GM23338 (cell line): Measurements from ENCODE around the gene IPO8. TPM values are rescaled to one million over a fixed set of nuclear protein-coding genes. Genes with fewer than 3 reads are reported as not detected.

Experiments used
- ATAC-seq: fragments of 200-7000 bp; cut with Tn5 transposase; 3 replicates; pipeline ENCODE4 v1.9.1; 2020
- DNase-seq: peaks from one replicate; pipeline ENCODE4 v3.0.0-alpha.2; 2015; ENCODE audit warnings: low spot score
- H2AFZ ChIP-seq: fragments of 200-600 bp; sonication (generic); 2 replicates; pipeline ENCODE4 v1.8.0; 2016; ENCODE audit warnings: antibody characterized with exemption, mild to moderate bottlenecking, moderate library complexity
- H3F3A ChIP-seq: fragments of 200-600 bp; sonication (generic); replicated peaks from 2 replicates; pipeline ENCODE4 v1.8.0; 2017; ENCODE audit warnings: antibody characterized with exemption, mixed run types, low read depth
- H3K27ac ChIP-seq: fragments of 200-600 bp; sonication (generic); 2 replicates; pipeline ENCODE4 v1.6.1; 2016; ENCODE audit warnings: low read depth
- H3K27me3 ChIP-seq: fragments of 200-600 bp; sonication (generic); 2 replicates; pipeline ENCODE4 v1.8.0; 2016; ENCODE audit warnings: mild to moderate bottlenecking, mixed run types, moderate library complexity; ENCODE audit not compliant: insufficient read depth
- H3K36me3 ChIP-seq: fragments of 200-600 bp; sonication (generic); 2 replicates; pipeline ENCODE4 v1.8.0; 2016; ENCODE audit warnings: mild to moderate bottlenecking; ENCODE audit not compliant: insufficient read depth
- H3K4me1 ChIP-seq: fragments of 200-600 bp; sonication (generic); 2 replicates; pipeline ENCODE4 v1.8.0; 2016; ENCODE audit warnings: mild to moderate bottlenecking, moderate library complexity; ENCODE audit not compliant: insufficient read depth
- H3K4me2 ChIP-seq: fragments of 200-600 bp; sonication (generic); 2 replicates; pipeline ENCODE4 v1.7.1; 2017; ENCODE audit warnings: mixed run types
- H3K4me3 ChIP-seq: fragments of 200-600 bp; sonication (generic); 2 replicates; pipeline ENCODE4 v1.6.1; 2016; ENCODE audit warnings: mixed run types
- H3K79me2 ChIP-seq: fragments of 200-600 bp; sonication (generic); replicated peaks from 2 replicates; pipeline ENCODE4 v1.8.0; 2017; ENCODE audit warnings: mild to moderate bottlenecking; ENCODE audit not compliant: insufficient read depth
- H3K9me2 ChIP-seq: fragments of 200-600 bp; sonication (generic); 2 replicates; pipeline ENCODE4 v1.8.0; 2017; ENCODE audit not compliant: insufficient read depth
- H4K20me1 ChIP-seq: fragments of 200-600 bp; sonication (generic); replicated peaks from 2 replicates; pipeline ENCODE4 v1.8.0; 2017; ENCODE audit warnings: mild to moderate bottlenecking; ENCODE audit not compliant: insufficient read depth
- H3K27ac Mint-ChIP-seq: 2 replicates; pipeline ENCODE4 v1.8.0; 2020; ENCODE audit warnings: inconsistent platforms, mild to moderate bottlenecking, moderate library complexity, mixed read lengths
- H3K27me3 Mint-ChIP-seq: 3 replicates; pipeline ENCODE4 v1.8.0; 2022; ENCODE audit warnings: low read depth, mild to moderate bottlenecking, moderate library complexity, mixed read lengths, inconsistent platforms; ENCODE audit not compliant: insufficient read depth, poor library complexity
- H3K36me3 Mint-ChIP-seq: 3 replicates; pipeline ENCODE4 v1.8.0; 2021; ENCODE audit warnings: low read depth, mild to moderate bottlenecking, inconsistent platforms, moderate library complexity, mixed read lengths
- H3K4me1 Mint-ChIP-seq: 3 replicates; pipeline ENCODE4 v1.8.0; 2020; ENCODE audit warnings: mild to moderate bottlenecking, inconsistent platforms, mixed read lengths
- H3K4me3 Mint-ChIP-seq: 3 replicates; pipeline ENCODE4 v1.8.0; 2021; ENCODE audit warnings: moderate library complexity, mild to moderate bottlenecking, inconsistent platforms, mixed read lengths
- H3K9me3 Mint-ChIP-seq: 3 replicates; pipeline ENCODE4 v1.8.0; 2020; ENCODE audit warnings: moderate library complexity, mild to moderate bottlenecking, inconsistent platforms, mixed read lengths
- CREB1 ChIP-seq: fragments of 250-450 bp; sonication (Bioruptor Pico); IDR thresholded peaks from 2 replicates; pipeline ENCODE4 v1.5.0; 2020; ENCODE audit warnings: low read depth, mild to moderate bottlenecking, moderate library complexity
- EZH2 ChIP-seq: fragments of 200-600 bp; sonication (generic); IDR thresholded peaks from one replicate; pipeline ENCODE4 v1.8.0; 2017; ENCODE audit warnings: antibody characterized with exemption, mild to moderate bottlenecking, low read depth; ENCODE audit not compliant: unreplicated experiment
- EZH2phosphoT487 ChIP-seq: fragments of 200-600 bp; sonication (generic); IDR thresholded peaks from one replicate; pipeline ENCODE4 v1.8.1; 2018; ENCODE audit warnings: antibody characterized with exemption; ENCODE audit not compliant: unreplicated experiment
- NANOG ChIP-seq: IDR thresholded peaks from 2 replicates; pipeline ENCODE4 v1.6.1; 2016; ENCODE audit warnings: antibody characterized with exemption, borderline replicate concordance
- STAT1 ChIP-seq: IDR thresholded peaks from one replicate; pipeline ENCODE4 v1.6.1; 2016; ENCODE audit warnings: antibody characterized with exemption; ENCODE audit not compliant: unreplicated experiment
- ZNF114 ChIP-seq: fragments of 250-450 bp; sonication (Bioruptor Pico); IDR thresholded peaks from 2 replicates; pipeline ENCODE4 v1.5.0; 2020; ENCODE audit warnings: mild to moderate bottlenecking, moderate library complexity
- ZNF331 ChIP-seq: fragments of 250-450 bp; sonication (Bioruptor Pico); IDR thresholded peaks from 2 replicates; pipeline ENCODE4 v1.5.0; 2020; ENCODE audit warnings: low read depth, mild to moderate bottlenecking, moderate library complexity
- polyA plus RNA-seq: library from polyadenylated mRNA; unstranded; fragments of >200 nt; fragmentation: Nextera tagmentation; extraction: Ambion mirVana; gene quantifications from 2 replicates; pipeline ENCODE4 v1.2.1, GENCODE V29; 2016
- total RNA-seq: library from RNA; depleted of rRNA; stranded (reverse); fragments of >200 nt; shearing (Covaris generic); gene quantifications from 2 replicates; pipeline ENCODE4 v1.2.3, GENCODE V29; 2014
- TF ChIP-seq, protein P1 (sequence below): IDR thresholded peaks from 2 replicates; pipeline ENCODE4 v1.6.1; 2016; ENCODE audit warnings: antibody characterized with exemption
- TF ChIP-seq, protein P2 (sequence below), 2 experiments: fragments of 200-600 bp in 1 of 2; sonication (generic) in 1 of 2; conservative IDR thresholded peaks; 2 replicates each; pipeline versions ENCODE4 v1.5.1 to v1.6.1; 2016 to 2017; ENCODE audit warnings: antibody characterized with exemption in 2 of 2, low read depth in 2 of 2, mild to moderate bottlenecking in 2 of 2, moderate library complexity in 1 of 2
- TF ChIP-seq, protein P3 (sequence below): fragments of 250-450 bp; sonication (Bioruptor Pico); IDR thresholded peaks from 2 replicates; pipeline ENCODE4 v1.5.0; 2020; ENCODE audit warnings: mild to moderate bottlenecking, moderate library complexity

The IPO8 gene
- total and polyA plus RNA-seq, 2 experiments from 2014 or later = 13.4 to 53.6 TPM

DNA sequence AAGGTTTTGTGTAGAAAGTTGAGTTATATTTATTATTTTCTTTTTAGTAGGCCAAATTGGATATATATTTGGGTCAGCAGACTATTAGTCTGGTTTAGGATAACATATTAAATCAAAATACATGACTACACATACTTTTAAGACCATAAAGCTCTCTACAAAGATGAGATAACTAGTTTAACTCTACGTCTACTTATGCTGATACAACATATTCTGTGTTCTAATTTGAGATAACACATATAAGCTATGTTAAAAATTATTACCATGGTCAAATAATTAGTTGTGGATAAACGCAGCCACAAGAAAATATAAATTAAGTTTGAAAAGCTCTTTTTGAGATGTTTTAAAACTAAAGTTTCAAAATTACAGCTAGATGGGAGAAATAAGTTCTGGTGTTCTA is 55.3 kb downstream of the IPO8 start:
- Histone ChIP-seq H3K79me2 (no peaks in the 10 kb centered on the region; the same call in 1 of the 2 replicates), H3K27me3 (no peaks in the 10 kb centered on the region), H3K27ac (no peak overlapping the region), H4K20me1 (no peaks in the 10 kb centered on the region), H3K36me3 (no peaks in the 10 kb centered on the region; the same call in 1 of the 2 replicates), H3K4me3 (no peak overlapping the region), H3K4me1 (peaks cover 5% of the 10 kb centered on the region; the same call in 1 of the 2 replicates), H2AFZ (no peak overlapping the region), H3F3A (no peaks in the 10 kb centered on the region), H3K9me2 (no peaks in the 10 kb centered on the region), H3K4me2 (no peak overlapping the region)
- Mint-ChIP-seq H3K4me1 (peaks cover 12% of the 10 kb centered on the region; the same call in 2 of the 3 replicates), H3K36me3 (peaks cover 12% of the 10 kb centered on the region; the same call in 2 of the 3 replicates), H3K4me3 (no peak overlapping the region), H3K27ac (no peak overlapping the region), H3K9me3 (no peaks in the 10 kb centered on the region), H3K27me3 (no peaks in the 10 kb centered on the region)
- no peak for DNase-seq
- TF ChIP-seq STAT1 = no peak
- no peak for TF ChIP-seq ZNF331
- TF ChIP-seq EZH2 = no peak
- TF ChIP-seq NANOG = no peak
- TF ChIP-seq ZNF114 (CRISPR knock-in tag) = no peak
- ATAC-seq = no peak

DNA sequence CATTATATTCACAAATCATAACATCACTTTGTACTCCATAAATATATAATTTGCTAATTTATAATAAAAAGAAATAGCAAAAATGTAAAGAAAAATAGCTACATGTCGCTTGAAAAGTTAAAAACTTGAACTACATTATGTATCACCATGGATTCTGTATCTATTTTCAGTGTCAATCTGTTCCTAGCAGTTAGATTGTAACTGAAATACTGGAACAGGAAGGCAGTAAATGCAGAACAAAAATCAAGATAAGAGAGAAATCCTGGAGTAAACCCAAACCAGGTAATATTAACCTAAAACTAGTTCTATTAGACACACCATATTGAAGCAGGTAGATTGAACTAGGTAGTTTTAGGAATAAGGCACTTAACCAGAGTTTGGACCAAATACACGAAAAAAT is 60.3 kb downstream of the IPO8 start:
- Mint-ChIP-seq H3K27me3 (no peaks in the 10 kb centered on the region), H3K9me3 (no peaks in the 10 kb centered on the region)

More for the DNA sequence above, 60.3 kb downstream of the IPO8 start:
- no peak for DNase-seq
- no peak overlapping the region for H3K27ac Mint-ChIP-seq
- Histone ChIP-seq H3K27me3 (no peaks in the 10 kb centered on the region), H3K79me2 (no peaks in the 10 kb centered on the region), H3K27ac (no peak overlapping the region), H3K4me2 (no peak overlapping the region), H3K4me3 (no peak overlapping the region), H3K9me2 (no peaks in the 10 kb centered on the region), H3K36me3 (peaks cover 4% of the 10 kb centered on the region; the same call in 1 of the 2 replicates), H4K20me1 (no peaks in the 10 kb centered on the region), H3K4me1 (0 out of 2 replicates have a peak, but pooled peaks cover 4% of the 10 kb centered on the region), H2AFZ (no peak overlapping the region), H3F3A (no peaks in the 10 kb centered on the region)
- TF ChIP-seq, protein P1, sequence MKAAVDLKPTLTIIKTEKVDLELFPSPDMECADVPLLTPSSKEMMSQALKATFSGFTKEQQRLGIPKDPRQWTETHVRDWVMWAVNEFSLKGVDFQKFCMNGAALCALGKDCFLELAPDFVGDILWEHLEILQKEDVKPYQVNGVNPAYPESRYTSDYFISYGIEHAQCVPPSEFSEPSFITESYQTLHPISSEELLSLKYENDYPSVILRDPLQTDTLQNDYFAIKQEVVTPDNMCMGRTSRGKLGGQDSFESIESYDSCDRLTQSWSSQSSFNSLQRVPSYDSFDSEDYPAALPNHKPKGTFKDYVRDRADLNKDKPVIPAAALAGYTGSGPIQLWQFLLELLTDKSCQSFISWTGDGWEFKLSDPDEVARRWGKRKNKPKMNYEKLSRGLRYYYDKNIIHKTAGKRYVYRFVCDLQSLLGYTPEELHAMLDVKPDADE = no peak
- TF ChIP-seq, protein P2, sequence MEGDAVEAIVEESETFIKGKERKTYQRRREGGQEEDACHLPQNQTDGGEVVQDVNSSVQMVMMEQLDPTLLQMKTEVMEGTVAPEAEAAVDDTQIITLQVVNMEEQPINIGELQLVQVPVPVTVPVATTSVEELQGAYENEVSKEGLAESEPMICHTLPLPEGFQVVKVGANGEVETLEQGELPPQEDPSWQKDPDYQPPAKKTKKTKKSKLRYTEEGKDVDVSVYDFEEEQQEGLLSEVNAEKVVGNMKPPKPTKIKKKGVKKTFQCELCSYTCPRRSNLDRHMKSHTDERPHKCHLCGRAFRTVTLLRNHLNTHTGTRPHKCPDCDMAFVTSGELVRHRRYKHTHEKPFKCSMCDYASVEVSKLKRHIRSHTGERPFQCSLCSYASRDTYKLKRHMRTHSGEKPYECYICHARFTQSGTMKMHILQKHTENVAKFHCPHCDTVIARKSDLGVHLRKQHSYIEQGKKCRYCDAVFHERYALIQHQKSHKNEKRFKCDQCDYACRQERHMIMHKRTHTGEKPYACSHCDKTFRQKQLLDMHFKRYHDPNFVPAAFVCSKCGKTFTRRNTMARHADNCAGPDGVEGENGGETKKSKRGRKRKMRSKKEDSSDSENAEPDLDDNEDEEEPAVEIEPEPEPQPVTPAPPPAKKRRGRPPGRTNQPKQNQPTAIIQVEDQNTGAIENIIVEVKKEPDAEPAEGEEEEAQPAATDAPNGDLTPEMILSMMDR (conservative IDR thresholded peaks at IDR 0.05; ENCODE audit: low read depth in 2 of 2) = no peak
- TF ChIP-seq, protein P3, sequence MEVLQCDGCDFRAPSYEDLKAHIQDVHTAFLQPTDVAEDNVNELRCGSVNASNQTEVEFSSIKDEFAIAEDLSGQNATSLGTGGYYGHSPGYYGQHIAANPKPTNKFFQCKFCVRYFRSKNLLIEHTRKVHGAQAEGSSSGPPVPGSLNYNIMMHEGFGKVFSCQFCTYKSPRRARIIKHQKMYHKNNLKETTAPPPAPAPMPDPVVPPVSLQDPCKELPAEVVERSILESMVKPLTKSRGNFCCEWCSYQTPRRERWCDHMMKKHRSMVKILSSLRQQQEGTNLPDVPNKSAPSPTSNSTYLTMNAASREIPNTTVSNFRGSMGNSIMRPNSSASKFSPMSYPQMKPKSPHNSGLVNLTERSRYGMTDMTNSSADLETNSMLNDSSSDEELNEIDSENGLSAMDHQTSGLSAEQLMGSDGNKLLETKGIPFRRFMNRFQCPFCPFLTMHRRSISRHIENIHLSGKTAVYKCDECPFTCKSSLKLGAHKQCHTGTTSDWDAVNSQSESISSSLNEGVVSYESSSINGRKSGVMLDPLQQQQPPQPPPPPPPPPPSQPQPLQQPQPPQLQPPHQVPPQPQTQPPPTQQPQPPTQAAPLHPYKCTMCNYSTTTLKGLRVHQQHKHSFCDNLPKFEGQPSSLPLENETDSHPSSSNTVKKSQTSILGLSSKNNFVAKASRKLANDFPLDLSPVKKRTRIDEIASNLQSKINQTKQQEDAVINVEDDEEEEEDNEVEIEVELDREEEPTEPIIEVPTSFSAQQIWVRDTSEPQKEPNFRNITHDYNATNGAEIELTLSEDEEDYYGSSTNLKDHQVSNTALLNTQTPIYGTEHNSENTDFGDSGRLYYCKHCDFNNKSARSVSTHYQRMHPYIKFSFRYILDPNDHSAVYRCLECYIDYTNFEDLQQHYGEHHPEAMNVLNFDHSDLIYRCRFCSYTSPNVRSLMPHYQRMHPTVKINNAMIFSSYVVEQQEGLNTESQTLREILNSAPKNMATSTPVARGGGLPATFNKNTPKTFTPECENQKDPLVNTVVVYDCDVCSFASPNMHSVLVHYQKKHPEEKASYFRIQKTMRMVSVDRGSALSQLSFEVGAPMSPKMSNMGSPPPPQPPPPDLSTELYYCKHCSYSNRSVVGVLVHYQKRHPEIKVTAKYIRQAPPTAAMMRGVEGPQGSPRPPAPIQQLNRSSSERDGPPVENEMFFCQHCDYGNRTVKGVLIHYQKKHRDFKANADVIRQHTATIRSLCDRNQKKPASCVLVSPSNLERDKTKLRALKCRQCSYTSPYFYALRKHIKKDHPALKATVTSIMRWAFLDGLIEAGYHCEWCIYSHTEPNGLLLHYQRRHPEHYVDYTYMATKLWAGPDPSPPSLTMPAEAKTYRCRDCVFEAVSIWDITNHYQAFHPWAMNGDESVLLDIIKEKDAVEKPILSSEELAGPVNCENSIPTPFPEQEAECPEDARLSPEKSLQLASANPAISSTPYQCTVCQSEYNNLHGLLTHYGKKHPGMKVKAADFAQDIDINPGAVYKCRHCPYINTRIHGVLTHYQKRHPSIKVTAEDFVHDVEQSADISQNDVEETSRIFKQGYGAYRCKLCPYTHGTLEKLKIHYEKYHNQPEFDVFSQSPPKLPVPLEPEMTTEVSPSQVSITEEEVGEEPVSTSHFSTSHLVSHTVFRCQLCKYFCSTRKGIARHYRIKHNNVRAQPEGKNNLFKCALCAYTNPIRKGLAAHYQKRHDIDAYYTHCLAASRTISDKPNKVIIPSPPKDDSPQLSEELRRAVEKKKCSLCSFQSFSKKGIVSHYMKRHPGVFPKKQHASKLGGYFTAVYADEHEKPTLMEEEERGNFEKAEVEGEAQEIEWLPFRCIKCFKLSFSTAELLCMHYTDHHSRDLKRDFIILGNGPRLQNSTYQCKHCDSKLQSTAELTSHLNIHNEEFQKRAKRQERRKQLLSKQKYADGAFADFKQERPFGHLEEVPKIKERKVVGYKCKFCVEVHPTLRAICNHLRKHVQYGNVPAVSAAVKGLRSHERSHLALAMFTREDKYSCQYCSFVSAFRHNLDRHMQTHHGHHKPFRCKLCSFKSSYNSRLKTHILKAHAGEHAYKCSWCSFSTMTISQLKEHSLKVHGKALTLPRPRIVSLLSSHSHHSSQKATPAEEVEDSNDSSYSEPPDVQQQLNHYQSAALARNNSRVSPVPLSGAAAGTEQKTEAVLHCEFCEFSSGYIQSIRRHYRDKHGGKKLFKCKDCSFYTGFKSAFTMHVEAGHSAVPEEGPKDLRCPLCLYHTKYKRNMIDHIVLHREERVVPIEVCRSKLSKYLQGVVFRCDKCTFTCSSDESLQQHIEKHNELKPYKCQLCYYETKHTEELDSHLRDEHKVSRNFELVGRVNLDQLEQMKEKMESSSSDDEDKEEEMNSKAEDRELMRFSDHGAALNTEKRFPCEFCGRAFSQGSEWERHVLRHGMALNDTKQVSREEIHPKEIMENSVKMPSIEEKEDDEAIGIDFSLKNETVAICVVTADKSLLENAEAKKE (CRISPR knock-in tag) = no peak
- TF ChIP-seq CREB1 = no peak
- no peak for TF ChIP-seq NANOG
- TF ChIP-seq EZH2phosphoT487 = no peak
- H3K4me3 Mint-ChIP-seq = no peak overlapping the region
- H3K4me1 Mint-ChIP-seq = no peaks in the 10 kb centered on the region
- peaks cover 13% of the 10 kb centered on the region for H3K36me3 Mint-ChIP-seq
- ATAC-seq = no peak
